ENCODE data around the gene FERMT2. TPM values are rescaled to one million over a fixed set of nuclear protein-coding genes. Genes with fewer than 3 reads are reported as not detected.

FERMT2 gene
- total RNA-seq: 76.4 TPM

GRCh38 chr14:52950898-52951680 is at the start of gene FERMT2:
Gene FERMT2, minus strand, starts transcription at chr14:52951050. Its CDS starts 482 bp downstream, at chr14:52950568.

Other genes with a start within 250 kb of the FERMT2 start
- gene PSMC6, start 243.8 kb downstream of the FERMT2 start, total RNA-seq: 115 TPM
- 32.5 TPM for gene STYX, start 220.9 kb downstream of the FERMT2 start, total RNA-seq
- gene GNPNAT1, start 159.4 kb downstream of the FERMT2 start, total RNA-seq: 17.3 TPM
- 43.4 TPM for gene DDHD1, start 202.3 kb upstream of the FERMT2 start, total RNA-seq

All from diencephalon (tissue), 1 donor.